GM18870 (cell line): Measurements from ENCODE around the gene ELOF1.
"Not testable (repeated sequence)": the region's sequence is repeated elsewhere in the genome, so short reads cannot be mapped to it uniquely, and the experiment has no call there.

Experiments
- ATAC-seq: cut with Tn5 transposase; IDR thresholded peaks from one replicate; pipeline ENCODE4 v1.9.1; 2021; ENCODE audit warnings: moderate library complexity; ENCODE audit not compliant: unreplicated experiment

Gene ELOF1

DNA sequence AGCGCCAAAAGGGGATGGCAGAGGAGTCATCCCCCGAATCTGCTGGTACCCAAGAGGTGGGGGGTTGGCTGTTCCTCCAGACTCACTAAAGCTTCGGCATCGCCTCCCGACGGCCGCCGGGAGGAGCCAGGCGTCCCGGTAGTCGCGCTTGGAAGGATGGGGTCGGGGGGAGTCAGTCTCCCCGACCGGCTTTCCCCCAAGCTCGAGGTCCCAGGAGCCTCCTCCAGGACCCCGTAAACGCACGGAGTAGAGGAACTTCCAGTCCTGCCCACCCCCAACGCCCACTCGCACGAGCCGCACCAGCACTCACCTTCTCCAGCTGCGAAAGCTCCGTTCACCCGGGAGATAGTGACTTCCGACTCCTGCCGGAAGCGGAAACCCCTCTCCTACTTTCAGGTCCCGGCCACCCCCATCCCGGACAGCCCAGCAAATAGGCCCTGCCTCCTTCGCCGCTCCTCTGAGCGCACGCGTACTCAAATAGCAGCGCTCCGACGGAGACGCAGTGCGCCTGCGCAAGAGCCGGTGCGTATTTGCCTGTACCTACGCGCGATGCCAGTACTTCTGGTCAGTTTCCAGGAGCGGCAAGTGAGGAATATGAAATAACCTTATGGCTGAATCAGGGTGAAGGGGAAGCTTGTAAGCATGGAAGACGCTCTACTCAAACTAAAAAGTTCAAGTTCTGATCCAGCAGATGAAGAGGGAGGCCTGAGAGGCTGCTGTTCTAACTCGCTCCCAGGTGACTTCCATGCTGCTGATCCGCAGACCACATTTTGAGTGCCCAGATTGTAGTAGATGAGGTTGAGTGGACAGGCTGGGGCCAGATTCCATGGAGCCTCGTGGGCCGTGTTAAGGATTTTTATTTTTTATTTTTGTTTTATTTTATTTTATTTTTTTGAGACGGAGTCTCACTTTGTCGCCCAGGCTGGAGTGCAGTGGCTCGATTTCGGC lies at the start of gene ELOF1:
ELOF1 (minus strand) TSS at position 350 of the 948 bp plus-strand sequence. CDS start 4,883 bp downstream, outside the sequence.
- peak; percentile 72 for ATAC-seq

- no peak for ATAC-seq
These were observed 47.5 kb upstream of the ELOF1 start for GRCh38 chr19:11606484-11606883.

DNA sequence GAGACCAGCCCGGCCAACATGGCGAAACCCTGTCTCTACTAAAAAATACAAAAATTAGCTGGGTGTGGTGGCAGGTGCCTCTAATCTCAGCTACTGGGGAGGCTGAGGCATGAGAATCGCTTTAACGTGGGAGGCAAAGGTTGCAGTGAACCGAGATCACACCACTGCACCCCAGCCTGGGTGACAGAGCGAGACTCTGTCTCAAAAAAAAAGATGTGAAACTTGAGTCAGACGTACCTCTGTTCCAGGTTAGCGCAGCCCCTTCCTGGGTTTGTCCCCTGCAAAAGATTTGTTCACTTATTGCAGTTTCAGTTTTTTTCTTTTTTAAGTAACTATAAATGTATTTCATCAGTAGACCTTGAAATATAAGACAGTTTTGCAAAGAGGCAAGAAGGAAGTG lies 40.7 kb upstream of the ELOF1 start:
- ATAC-seq: not testable (repeated sequence)

- no peak for ATAC-seq
These were observed 39.7 kb upstream of the ELOF1 start for GRCh38 chr19:11598746-11599145.

GRCh38 chr19:11598103-11598483 lies 39.1 kb upstream of the ELOF1 start:
- no peak for ATAC-seq

DNA sequence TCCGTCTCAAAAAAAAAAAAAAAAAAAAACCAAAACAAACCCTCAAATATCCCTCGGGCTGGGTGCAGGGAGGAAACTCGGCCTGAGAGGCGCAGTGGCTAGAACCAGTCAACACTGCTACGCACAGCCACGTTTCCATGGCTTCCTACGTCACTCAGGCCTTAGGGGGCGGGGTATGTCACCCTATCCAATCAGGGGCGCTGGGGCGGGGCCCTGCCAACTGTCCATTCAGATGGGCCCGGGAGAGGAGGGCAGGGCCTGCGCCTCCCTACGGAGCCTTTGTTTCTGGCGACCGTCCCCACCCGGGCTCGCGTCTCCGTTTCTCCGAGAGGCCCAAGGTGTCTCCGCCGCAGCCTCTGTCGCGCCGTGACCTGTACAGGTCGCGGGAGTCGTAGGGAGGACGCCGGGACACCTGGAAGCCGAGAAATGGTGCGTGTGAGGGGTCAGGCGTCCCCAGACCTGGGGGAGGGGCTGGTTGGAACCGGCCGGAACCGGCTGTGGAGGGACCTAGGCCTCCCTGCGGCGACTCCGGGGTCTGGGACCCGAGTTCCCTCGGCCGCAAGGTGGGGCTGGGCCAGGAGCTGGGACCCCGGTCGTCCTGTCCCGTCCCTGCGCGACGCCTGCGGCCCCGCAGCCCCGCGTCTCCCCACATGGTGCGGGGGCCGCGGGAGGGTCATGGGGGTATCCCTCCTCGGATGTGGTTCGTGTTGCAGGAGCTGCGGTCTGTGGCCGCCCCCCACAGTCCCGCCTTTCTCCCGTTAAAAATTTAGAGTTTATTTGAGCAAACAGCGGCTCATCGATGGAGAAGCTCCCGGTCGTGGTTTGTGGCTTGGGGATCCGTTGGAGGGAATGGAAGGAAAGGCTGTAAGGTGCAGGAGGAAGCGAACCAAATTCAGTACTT lies 38.4 kb upstream of the ELOF1 start, which contains the start of gene ZNF627:
ZNF627 (plus strand) TSS at position 282 of the 901 bp plus-strand sequence; CDS start at position 427, 145 bp downstream.
- peak; percentile 92 for ATAC-seq

GRCh38 chr19:11596156-11596555 lies 37.1 kb upstream of the ELOF1 start:
- ATAC-seq: no peak

- no peak for ATAC-seq
These were observed 35.1 kb upstream of the ELOF1 start for GRCh38 chr19:11594084-11594483.

- ATAC-seq: no peak
These were observed 29.1 kb upstream of the ELOF1 start for GRCh38 chr19:11587975-11588631.

DNA sequence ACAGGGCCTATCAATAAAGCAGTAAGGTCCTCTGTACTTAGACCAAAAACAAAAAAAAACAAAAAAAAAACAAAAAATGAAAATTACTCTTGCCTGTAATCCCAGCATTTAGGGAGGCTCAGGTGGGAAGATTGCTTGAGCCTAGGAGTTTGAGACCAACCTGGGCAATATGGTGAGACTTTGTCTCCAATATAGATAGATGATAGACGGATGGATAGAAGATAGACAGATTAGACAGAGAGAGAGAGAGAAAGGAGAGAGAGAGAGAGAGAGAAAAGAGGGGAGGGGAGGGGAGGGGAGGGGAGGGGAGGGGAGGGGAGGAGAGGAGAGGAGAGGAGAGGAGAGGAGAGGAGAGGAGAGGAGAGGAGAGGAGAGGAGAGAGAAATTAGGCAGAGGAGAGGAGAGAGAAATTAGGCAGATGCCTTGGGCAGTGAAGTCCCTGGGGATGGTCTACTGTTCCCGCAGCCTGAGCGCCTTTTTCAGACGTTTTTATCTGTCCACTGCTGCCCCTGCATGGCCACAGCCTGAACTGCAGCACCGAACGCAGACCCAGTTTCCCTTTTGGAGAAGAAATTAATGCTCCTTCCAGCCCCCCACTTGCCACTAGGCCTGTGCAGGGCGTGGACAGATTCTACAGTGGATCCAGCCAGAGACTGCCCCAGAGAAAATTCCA lies 28.4 kb upstream of the ELOF1 start:
- no peak for ATAC-seq

DNA sequence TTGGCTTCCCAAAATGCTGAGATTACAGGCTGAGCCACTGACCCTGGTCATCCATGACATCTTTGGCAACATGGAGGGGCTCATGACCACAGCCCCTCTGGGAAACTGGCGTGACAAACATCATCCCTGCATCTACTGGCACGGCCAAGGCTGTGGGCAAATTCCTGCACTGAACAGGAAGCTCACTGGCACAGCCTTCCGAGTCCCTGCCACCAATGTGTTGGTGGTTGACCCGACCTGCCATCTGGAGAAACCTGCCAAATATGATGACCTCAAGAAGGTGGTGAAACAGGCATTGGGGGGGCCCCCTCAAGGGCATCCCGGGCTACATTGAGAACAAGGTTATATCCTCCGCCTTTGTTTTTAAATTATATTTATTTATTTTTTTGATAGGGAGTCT lies 27.3 kb upstream of the ELOF1 start:
- ATAC-seq: no peak

- ATAC-seq: peak; percentile 78
These were observed 22.7 kb upstream of the ELOF1 start for GRCh38 chr19:11581740-11582139.

DNA sequence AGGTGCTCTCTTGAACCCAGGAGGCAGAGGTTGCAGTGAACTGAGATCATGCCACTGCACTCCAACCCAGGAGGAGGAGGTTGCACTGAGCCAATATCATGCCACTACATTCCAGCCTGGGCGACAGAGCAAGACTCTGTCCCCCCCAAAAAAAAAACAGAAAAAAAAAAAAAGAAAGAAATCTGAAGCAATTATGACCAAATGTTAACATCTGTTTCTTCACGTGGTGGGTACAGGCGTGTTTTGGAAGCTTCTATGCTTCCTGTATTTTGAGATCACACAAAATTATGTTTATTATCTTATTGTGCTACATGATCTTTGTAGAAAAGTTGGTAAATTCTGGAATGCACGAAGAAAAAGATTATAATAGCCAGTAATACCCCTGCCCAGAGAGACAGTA lies 21.1 kb upstream of the ELOF1 start:
- no peak for ATAC-seq

GRCh38 chr19:11578258-11579142 lies 19.5 kb upstream of the ELOF1 start:
- no peak for ATAC-seq

GRCh38 chr19:11577451-11578257 lies 18.6 kb upstream of the ELOF1 start, which contains the start of gene ACP5:
Gene ACP5 (minus strand): TSS chr19:11577645. CDS start chr19:11577317, 328 bp downstream.
- no peak for ATAC-seq

DNA sequence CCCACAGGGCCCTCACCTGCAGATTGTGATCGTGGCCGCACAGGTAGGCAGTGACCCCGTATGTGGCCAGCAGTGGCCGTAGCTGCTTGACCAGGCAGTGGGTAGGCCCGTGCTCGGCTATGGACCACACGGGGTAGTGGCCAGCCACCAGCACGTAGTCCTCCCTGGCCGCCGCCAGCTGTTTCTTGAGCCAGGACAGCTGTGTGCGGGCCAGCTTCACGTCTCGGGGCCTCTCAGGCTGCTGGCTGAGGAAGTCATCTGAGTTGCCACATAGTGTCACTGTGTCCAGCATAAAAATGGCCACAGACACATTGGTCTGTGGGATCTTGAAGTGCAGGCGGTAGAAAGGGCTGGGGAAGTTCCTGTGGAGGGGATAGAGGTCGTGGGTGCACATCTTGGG lies 17.2 kb upstream of the ELOF1 start:
- ATAC-seq: no peak

GRCh38 chr19:11574689-11575088 lies 15.7 kb upstream of the ELOF1 start:
- ATAC-seq: no peak

GRCh38 chr19:11573763-11574162 lies 14.7 kb upstream of the ELOF1 start:
- not testable (repeated sequence) for ATAC-seq
